HCT116 (cell line): ENCODE results near the gene GPR78. TPM values are rescaled to one million over a fixed set of nuclear protein-coding genes. Genes with fewer than 3 reads are reported as not detected.

ENCODE experiments used
- ATAC-seq: fragments of 200-7000 bp; cut with Tn5 transposase; 2 replicates; pipeline ENCODE4 v1.9.1; 2020; ENCODE audit warnings: mild to moderate bottlenecking, moderate library complexity
- BruUV-seq: library from RNA; stranded (reverse); fragments of 400-500 nt; replicated peaks from 2 replicates; lab custom pipeline; 2021; lab: Mats Ljungman, UMichigan
- CTCF ChIA-PET: fragments of 300-600 bp; sonication (Branson Sonifier 250); formaldehyde crosslinking; loops from one replicate; lab custom pipeline; 2021; ENCODE audit warnings: antibody characterized with exemption; lab: Charles Lee
- POLR2A ChIA-PET: fragments of 300-600, 350-600 bp; sonication (Branson Sonifier 250); formaldehyde crosslinking; loops from one replicate; lab custom pipeline; 2021; ENCODE audit warnings: antibody characterized with exemption; lab: Charles Lee
- RAD21 ChIA-PET, 2 experiments: fragments of 300-600 bp; sonication (Branson Sonifier 250); formaldehyde crosslinking; loops; one replicate each; lab custom pipeline; 2023; ENCODE audit warnings: low total read pairs in 2 of 2; ENCODE audit not compliant: uncharacterized antibody in 2 of 2, unreplicated experiment in 2 of 2, low non-redundant PET in 1 of 2; lab: Charles Lee
- DNase-seq: peaks from one replicate; pipeline ENCODE4 v3.0.0-alpha.2; 2010; ENCODE audit warnings: low read depth, low spot score
- H2AFZ ChIP-seq: fragments of 200-600 bp; shearing (Covaris generic), sonication (generic); 2 replicates; pipeline ENCODE4 v1.6.1; 2017; ENCODE audit warnings: low read depth, mixed run types, mixed read lengths, antibody characterized with exemption, low read length; ENCODE audit not compliant: poor library complexity, severe bottlenecking
- H3K27ac ChIP-seq: 2 replicates; pipeline ENCODE4 v1.5.1; 2012; ENCODE audit warnings: low read depth, low read length
- H3K27me3 ChIP-seq: fragments of 200-600 bp; sonication (generic); 2 replicates; pipeline ENCODE4 v1.6.1; 2016; ENCODE audit warnings: mixed run types, low read length, mixed read lengths; ENCODE audit not compliant: insufficient read depth
- H3K36me3 ChIP-seq, 2 experiments: fragments of 200-500 bp in 1 of 2; fragments of 200-600 bp in 1 of 2; sonication (Bioruptor generic) in 1 of 2; sonication (generic) in 1 of 2; 2 replicates each; pipeline versions ENCODE4 v1.5.1 to v1.6.1; 2014 to 2016; ENCODE audit warnings: low read length in 2 of 2, inconsistent platforms in 1 of 2, mixed read lengths in 1 of 2, mixed run types in 1 of 2; ENCODE audit not compliant: insufficient read depth in 2 of 2, control insufficient read depth in 1 of 2
- H3K4me1 ChIP-seq, 2 experiments: fragments of 200-600 bp in 1 of 2; sonication (generic) in 1 of 2; 2 replicates each; pipeline versions ENCODE4 v1.5.1 to v1.6.1; 2012 to 2017; ENCODE audit warnings: low read length in 2 of 2, inconsistent platforms in 1 of 2, mild to moderate bottlenecking in 1 of 2, mixed read lengths in 1 of 2, mixed run types in 1 of 2, moderate library complexity in 1 of 2; ENCODE audit not compliant: insufficient read depth in 2 of 2, control insufficient read depth in 1 of 2
- H3K4me2 ChIP-seq: fragments of 200-600 bp; sonication (generic); 2 replicates; pipeline ENCODE4 v1.6.1; 2017; ENCODE audit warnings: mixed run types, low read length, mixed read lengths
- H3K4me3 ChIP-seq, 2 experiments: fragments of 200-600 bp in 1 of 2; sonication (generic) in 1 of 2; replicated peaks in 1 of 2; 2 replicates each; pipeline ENCODE4 v1.5.1; 2011 to 2016; ENCODE audit warnings: low read length in 2 of 2, control low read depth in 1 of 2, low read depth in 1 of 2, mild to moderate bottlenecking in 1 of 2, mixed read lengths in 1 of 2, mixed run types in 1 of 2
- H3K79me2 ChIP-seq: fragments of 200-600 bp; sonication (generic); 2 replicates; pipeline ENCODE4 v1.6.1; 2017; ENCODE audit warnings: mild to moderate bottlenecking, mixed run types, low read length, moderate library complexity, mixed read lengths; ENCODE audit not compliant: insufficient read depth
- H3K9ac ChIP-seq: fragments of 200-600 bp; sonication (generic); 2 replicates; pipeline ENCODE4 v1.6.1; 2016; ENCODE audit warnings: low read length, mixed read lengths
- H3K9me2 ChIP-seq: fragments of 200-600 bp; sonication (generic), shearing (Covaris generic); 2 replicates; pipeline ENCODE4 v1.6.1; 2017; ENCODE audit warnings: mixed run types, mild to moderate bottlenecking, moderate library complexity; ENCODE audit not compliant: insufficient read depth
- H3K9me3 ChIP-seq, 2 experiments: fragments of 200-500 bp in 1 of 2; fragments of 200-600 bp in 1 of 2; sonication (Bioruptor generic) in 1 of 2; sonication (generic) in 1 of 2; 2 replicates each; pipeline ENCODE4 v1.6.1; 2014 to 2017; ENCODE audit warnings: low read length in 2 of 2, mixed read lengths in 2 of 2, inconsistent platforms in 1 of 2, low read depth in 1 of 2, mild to moderate bottlenecking in 1 of 2, mixed run types in 1 of 2, moderate library complexity in 1 of 2; ENCODE audit not compliant: control insufficient read depth in 1 of 2, insufficient read depth in 1 of 2
- H4K20me1 ChIP-seq: fragments of 200-600 bp; sonication (generic), shearing (Covaris generic); 2 replicates; pipeline ENCODE4 v1.6.1; 2017; ENCODE audit warnings: mixed run types, mild to moderate bottlenecking, moderate library complexity; ENCODE audit not compliant: insufficient read depth
- CBX3 ChIP-seq: IDR thresholded peaks from 2 replicates; pipeline ENCODE4 v1.6.1; 2012; ENCODE audit warnings: low read depth
- CEBPB ChIP-seq: IDR thresholded peaks from 2 replicates; pipeline ENCODE4 v1.6.1; 2012; ENCODE audit warnings: low read depth
- FOSL1 ChIP-seq: IDR thresholded peaks from 2 replicates; pipeline ENCODE4 v1.6.1; 2012; ENCODE audit warnings: low read depth
- SRF ChIP-seq: IDR thresholded peaks from 2 replicates; pipeline ENCODE4 v1.6.1; 2012; ENCODE audit warnings: low read depth
- YY1 ChIP-seq: IDR thresholded peaks from 2 replicates; pipeline ENCODE4 v1.6.1; 2011; ENCODE audit warnings: low read length, low read depth, moderate library complexity, mild to moderate bottlenecking; ENCODE audit not compliant: insufficient replicate concordance; ENCODE audit errors: extremely low read depth
- ZBTB33 ChIP-seq: IDR thresholded peaks from 2 replicates; pipeline ENCODE4 v1.6.1; 2011; ENCODE audit warnings: mild to moderate bottlenecking, low read length, moderate library complexity; ENCODE audit not compliant: insufficient replicate concordance; ENCODE audit errors: extremely low read depth
- ZFX ChIP-seq: fragments of 450-650 bp; IDR thresholded peaks from 2 replicates; pipeline ENCODE4 v1.6.1; 2017
- intact Hi-C: fragments of 100-400 bp; cut with micrococcal nuclease; formaldehyde crosslinking; loops from 2 replicates; pipeline ENCODE4 v1.10.0; 2022
- total RNA-seq: library from RNA; stranded (reverse); gene quantifications from one replicate; pipeline ENCODE4 v1.2.1, GENCODE V29; 2021; ENCODE audit not compliant: unreplicated experiment

Gene GPR78
- total RNA-seq, 1 experiment from 2014 or later, result not detected

GRCh38 chr4:8592366-8593263 is 12.4 kb downstream of the GPR78 start, which contains the start of gene CPZ:
Gene CPZ, plus strand, starts transcription at chr4:8592765. Its CDS starts 69 bp downstream, at chr4:8592834.
- no peak within 1 kb of the TSS for H2AFZ ChIP-seq
- H3K9me2 ChIP-seq, result no peaks in the 10 kb centered on the region
- no peak within 1 kb of the TSS for H3K4me2 ChIP-seq
- ATAC-seq, result no peak
- H3K36me3 ChIP-seq, result no peaks in the 10 kb centered on the region
- RAD21 ChIA-PET, result no interaction called here
- no peak within 1 kb of the TSS for H3K27ac ChIP-seq
- no peak within 1 kb of the TSS for H3K9ac ChIP-seq
- no peaks in the 10 kb centered on the region for H3K9me3 ChIP-seq
- DNase-seq, result no peak
- CTCF ChIA-PET, result no interaction called here
- no peaks in the 10 kb centered on the region for H3K79me2 ChIP-seq
- POLR2A ChIA-PET, result no interaction called here
- intact Hi-C loops, result loop anchor here (10.0 kb wide), 1 partner anchor 348 kb away; no protein-coding TSS in a partner anchor
- no peaks in the 10 kb centered on the region for H4K20me1 ChIP-seq
- H3K4me3 ChIP-seq, result no peak within 1 kb of the TSS
- peaks cover 0 to 3% of the 10 kb centered on the region in 2 experiments; a peak in 1 of 4 replicates for H3K4me1 ChIP-seq
- H3K27me3 ChIP-seq, result 0 out of 2 replicates have a peak, but pooled peaks cover 5% of the 10 kb centered on the region
- TF ChIP-seq CBX3, result no peak
- TF ChIP-seq SRF, result no peak
- no peak for TF ChIP-seq YY1
- TF ChIP-seq ZFX, result no peak
- no peak for TF ChIP-seq ZBTB33
- no peak for TF ChIP-seq FOSL1
- TF ChIP-seq CEBPB, result no peak
- no TSS peak for BruUV-seq
